Adrenal gland (tissue), 5 donors: ENCODE results near the gene NDUFC2.

Experiments used
- CTCF ChIP-seq, 6 experiments: fragments of 450-650 bp in 4 of 6; fragments of 200-600 bp in 2 of 6; sonication (generic) in 1 of 6; IDR thresholded peaks; 1 replicate in 5 of 6; 2 replicates in 1 of 6; pipeline versions ENCODE4 v1.5.1 to v1.8.0; 2016 to 2021; ENCODE audit warnings: antibody characterized with exemption in 6 of 6, mild to moderate bottlenecking in 2 of 6, moderate library complexity in 1 of 6
- POLR2A ChIP-seq, 2 donors: fragments of 450-650 bp; IDR thresholded peaks; one replicate each; pipeline ENCODE4 v1.6.1; 2017; ENCODE audit warnings: antibody characterized with exemption in 2 of 2, mild to moderate bottlenecking in 2 of 2, moderate library complexity in 1 of 2
- donor health status: DM: no; HTN: no; CAD: no.

- TF ChIP-seq CTCF (IDR thresholded peaks at IDR 0.05) (no peak), POLR2A (IDR thresholded peaks at IDR 0.05) (no peak)
Observed at GRCh38 chr11:78112582-78113275, 33.1 kb upstream of the NDUFC2 start.
